B cell (primary cell): Measurements from ENCODE around the gene CLDN11. TPM values are rescaled to one million over a fixed set of nuclear protein-coding genes. Genes with fewer than 3 reads are reported as not detected.

Experiments used
- ATAC-seq: fragments of 200-7000 bp; cut with Tn5 transposase; one replicate; pipeline ENCODE4 v1.10.0; 2021; ENCODE audit warnings: low read depth, mild to moderate bottlenecking, moderate number of reproducible peaks, moderate library complexity
- CTCF ChIA-PET: fragments of 350-600 bp; sonication (Branson Sonifier 250); formaldehyde crosslinking; loops from one replicate; lab custom pipeline; 2021; ENCODE audit warnings: antibody characterized with exemption, inconsistent platforms; lab: Charles Lee
- POLR2A ChIA-PET: fragments of 350-600 bp; sonication (Branson Sonifier 250); formaldehyde crosslinking; loops from one replicate; lab custom pipeline; 2021; ENCODE audit warnings: antibody characterized with exemption; lab: Charles Lee
- DNase-seq: peaks from one replicate; pipeline ENCODE4 v3.0.0; 2013
- H2AFZ ChIP-seq: 2 replicates; pipeline ENCODE4 v1.6.1; 2012; ENCODE audit warnings: mild to moderate bottlenecking, low read depth, low read length; ENCODE audit not compliant: insufficient read depth, poor library complexity, severe bottlenecking
- H3K27ac ChIP-seq, 2 donors: 1 replicate in 1 of 2; 2 replicates in 1 of 2; pipeline ENCODE4 v1.5.1; 2012 to 2013; ENCODE audit warnings: low read length in 2 of 2, mild to moderate bottlenecking in 2 of 2, moderate library complexity in 1 of 2
- H3K27me3 ChIP-seq, 4 experiments: fragments of 200-600 bp in 1 of 4; sonication (generic) in 1 of 4; replicated peaks in 1 of 4; 1 replicate in 2 of 4; 2 replicates in 2 of 4; pipeline versions ENCODE4 v1.6.1 to v1.7.0; 2013 to 2016; ENCODE audit warnings: low read length in 3 of 4, mild to moderate bottlenecking in 2 of 4, mixed read lengths in 1 of 4, moderate library complexity in 1 of 4; ENCODE audit not compliant: insufficient read depth in 4 of 4, control insufficient read depth in 3 of 4; ENCODE audit errors: control extremely low read depth in 1 of 4
- H3K36me3 ChIP-seq, 2 experiments: replicated peaks in 1 of 2; 1 replicate in 1 of 2; 2 replicates in 1 of 2; pipeline versions ENCODE4 v1.6.1 to v1.7.1; 2013; ENCODE audit warnings: low read length in 1 of 2; ENCODE audit not compliant: insufficient read depth in 2 of 2, control insufficient read depth in 1 of 2; ENCODE audit errors: control extremely low read depth in 1 of 2, extremely low read depth in 1 of 2
- H3K4me1 ChIP-seq, 2 donors: fragments of 200-600 bp in 1 of 2; sonication (generic) in 1 of 2; 1 replicate in 1 of 2; 2 replicates in 1 of 2; pipeline versions ENCODE4 v1.5.1 to v1.6.1; 2013 to 2017; ENCODE audit warnings: low read length in 2 of 2; ENCODE audit not compliant: control insufficient read depth in 2 of 2, insufficient read depth in 2 of 2
- H3K4me2 ChIP-seq: replicated peaks from 2 replicates; pipeline ENCODE3; 2012; ENCODE audit warnings: mild to moderate bottlenecking, low read depth, low read length; ENCODE audit not compliant: poor library complexity, severe bottlenecking
- H3K4me3 ChIP-seq, 5 experiments: fragments of 200-600 bp in 1 of 5; sonication (generic) in 1 of 5; 1 replicate in 3 of 5; 2 replicates in 2 of 5; pipeline versions ENCODE4 v1.5.1 to v1.7.0; 2011 to 2016; ENCODE audit warnings: low read length in 4 of 5, mild to moderate bottlenecking in 4 of 5, low read depth in 2 of 5, control low read depth in 1 of 5, moderate library complexity in 1 of 5; ENCODE audit not compliant: insufficient read depth in 1 of 5; ENCODE audit errors: control extremely low read depth in 1 of 5, extremely low read depth in 1 of 5
- H3K79me2 ChIP-seq: fragments of 200-600 bp; sonication (generic); one replicate; pipeline ENCODE4 v1.6.0; 2016; ENCODE audit warnings: low read length; ENCODE audit not compliant: control insufficient read depth, insufficient read depth
- H3K9ac ChIP-seq: fragments of 200-600 bp; sonication (generic); 2 replicates; pipeline ENCODE4 v1.6.1; 2017; ENCODE audit warnings: mild to moderate bottlenecking, low read length, moderate library complexity
- H3K9me3 ChIP-seq, 3 donors: one replicate each; pipeline versions ENCODE4 v1.6.1 to v1.7.1; 2013; ENCODE audit warnings: low read length in 2 of 3; ENCODE audit not compliant: control insufficient read depth in 2 of 3, insufficient read depth in 1 of 3; ENCODE audit errors: control extremely low read depth in 1 of 3
- H4K20me1 ChIP-seq: 2 replicates; pipeline ENCODE4 v1.6.0; 2012; ENCODE audit warnings: mild to moderate bottlenecking, low read length; ENCODE audit not compliant: insufficient read depth, control insufficient read depth, poor library complexity, severe bottlenecking
- H3K27ac Mint-ChIP-seq: one replicate; pipeline ENCODE4 v1.8.0; 2021; ENCODE audit warnings: mixed read lengths
- H3K27me3 Mint-ChIP-seq: one replicate; pipeline ENCODE4 v1.8.0; 2021; ENCODE audit warnings: mixed read lengths
- H3K4me1 Mint-ChIP-seq: one replicate; pipeline ENCODE4 v1.8.0; 2021; ENCODE audit warnings: mixed read lengths
- H3K4me3 Mint-ChIP-seq: one replicate; pipeline ENCODE4 v1.8.0; 2021; ENCODE audit warnings: mixed read lengths
- H3K9me3 Mint-ChIP-seq: one replicate; pipeline ENCODE4 v1.8.0; 2022; ENCODE audit warnings: mixed read lengths; ENCODE audit not compliant: insufficient read depth
- EZH2 ChIP-seq: IDR thresholded peaks from 2 replicates; pipeline ENCODE4 v1.6.1; 2012; ENCODE audit warnings: borderline replicate concordance, low read depth, mild to moderate bottlenecking, moderate library complexity, low read length; ENCODE audit not compliant: insufficient read depth, poor library complexity, severe bottlenecking
- WGBS: methylation state at CpG from one replicate; pipeline ENCODE4 v1.1.5; 2013; ENCODE audit warnings: missing lambda C conversion rate; ENCODE audit not compliant: insufficient coverage; 5-methylcytosine and 5-hydroxymethylcytosine counted together
- intact Hi-C: fragments of 100-400 bp; cut with micrococcal nuclease; formaldehyde crosslinking; loops from one replicate; pipeline ENCODE4 v1.10.0; 2022
- polyA plus RNA-seq: library from polyadenylated mRNA; depleted of rRNA; stranded (reverse); fragments of >200 nt; gene quantifications from 2 replicates; pipeline ENCODE4 v1.2.3, GENCODE V29; 2012
- total RNA-seq, 2 donors: library from RNA; stranded (reverse); fragments of 120-200 nt in 1 of 2; gene quantifications; 1 replicate in 1 of 2; 2 replicates in 1 of 2; pipeline versions ENCODE4 v1.2.3 to v1.2.4, GENCODE V29; 2013 to 2022
- TF ChIP-seq, protein P1 (sequence below): fragments of 200-600 bp; IDR thresholded peaks from one replicate; pipeline ENCODE4 v1.8.0; 2022; ENCODE audit warnings: antibody characterized with exemption, mild to moderate bottlenecking

The CLDN11 gene
- total and polyA plus RNA-seq, 2 donors (not counting 1 experiment from before 2014, with no cell fraction given): 0.25 to 0.52 TPM

DNA sequence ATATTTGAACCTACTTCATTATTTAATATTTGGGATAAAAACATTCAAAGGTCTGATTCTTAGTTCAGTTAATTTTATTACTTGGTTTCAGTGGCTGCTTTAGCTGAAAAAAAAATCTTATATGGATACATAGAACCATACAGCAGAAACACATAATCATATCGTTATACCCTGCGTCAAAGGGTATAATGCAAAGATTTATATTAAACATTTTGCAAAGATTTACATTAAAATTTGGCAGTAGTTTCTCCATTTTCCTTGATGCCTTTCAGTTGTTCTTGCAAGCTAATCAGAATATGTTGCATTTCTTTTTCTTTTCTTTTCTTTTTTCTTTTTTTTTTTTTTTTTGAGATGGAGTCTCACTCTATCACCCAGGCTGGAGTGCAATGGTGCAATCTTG lies 31.4 kb downstream of the CLDN11 start:
- ChIA-PET CTCF (interaction anchor here (0.6 kb wide), 1 partner anchor 76 kb away, joined by 3 read pairs; no protein-coding TSS in a partner anchor), POLR2A (no interaction called here)
- H3K4me3 Mint-ChIP-seq: no peak overlapping the region
- TF ChIP-seq, protein P1, sequence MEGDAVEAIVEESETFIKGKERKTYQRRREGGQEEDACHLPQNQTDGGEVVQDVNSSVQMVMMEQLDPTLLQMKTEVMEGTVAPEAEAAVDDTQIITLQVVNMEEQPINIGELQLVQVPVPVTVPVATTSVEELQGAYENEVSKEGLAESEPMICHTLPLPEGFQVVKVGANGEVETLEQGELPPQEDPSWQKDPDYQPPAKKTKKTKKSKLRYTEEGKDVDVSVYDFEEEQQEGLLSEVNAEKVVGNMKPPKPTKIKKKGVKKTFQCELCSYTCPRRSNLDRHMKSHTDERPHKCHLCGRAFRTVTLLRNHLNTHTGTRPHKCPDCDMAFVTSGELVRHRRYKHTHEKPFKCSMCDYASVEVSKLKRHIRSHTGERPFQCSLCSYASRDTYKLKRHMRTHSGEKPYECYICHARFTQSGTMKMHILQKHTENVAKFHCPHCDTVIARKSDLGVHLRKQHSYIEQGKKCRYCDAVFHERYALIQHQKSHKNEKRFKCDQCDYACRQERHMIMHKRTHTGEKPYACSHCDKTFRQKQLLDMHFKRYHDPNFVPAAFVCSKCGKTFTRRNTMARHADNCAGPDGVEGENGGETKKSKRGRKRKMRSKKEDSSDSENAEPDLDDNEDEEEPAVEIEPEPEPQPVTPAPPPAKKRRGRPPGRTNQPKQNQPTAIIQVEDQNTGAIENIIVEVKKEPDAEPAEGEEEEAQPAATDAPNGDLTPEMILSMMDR: no peak
- no peak for TF ChIP-seq EZH2
- Histone ChIP-seq H3K9ac (no peak overlapping the region), H3K4me3 (no peak overlapping the region), H4K20me1 (no peaks in the 10 kb centered on the region), H3K9me3 (no peaks in the 10 kb centered on the region), H3K4me1 (no peaks in the 10 kb centered on the region), H3K79me2 (no peaks in the 10 kb centered on the region), H3K27ac (no peak overlapping the region), H3K27me3 (no peaks in the 10 kb centered on the region), H3K36me3 (no peaks in the 10 kb centered on the region), H2AFZ (no peak overlapping the region), H3K4me2 (no peak overlapping the region)
- WGBS: no CpG with 5 or more reads among the region's 2 CpGs
- peaks cover 14% of the 10 kb centered on the region for H3K27me3 Mint-ChIP-seq
- intact Hi-C loops: no loop called here
- ATAC-seq: no peak
- H3K9me3 Mint-ChIP-seq: no peaks in the 10 kb centered on the region
- H3K27ac Mint-ChIP-seq: no peak overlapping the region
- no peaks in the 10 kb centered on the region for H3K4me1 Mint-ChIP-seq
- DNase-seq: no peak

DNA sequence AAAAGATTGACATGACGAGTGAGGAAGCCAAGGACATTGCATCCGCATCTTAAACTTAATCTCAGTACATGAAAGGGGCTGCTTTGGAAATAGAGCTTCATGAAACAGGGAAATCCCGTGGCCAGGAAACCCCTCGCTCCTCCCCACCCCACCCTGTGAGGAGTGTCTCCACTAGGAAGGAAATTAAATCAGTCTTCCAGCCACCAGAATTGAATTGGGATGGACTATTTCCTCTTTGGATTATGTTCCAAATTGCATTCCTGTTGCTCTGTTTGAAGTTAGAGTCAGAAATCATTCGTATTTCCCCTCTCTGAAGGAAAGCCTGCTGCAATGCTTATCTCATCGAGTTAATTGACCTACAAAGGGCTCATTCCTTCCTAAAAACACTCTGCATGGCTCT lies 35.8 kb downstream of the CLDN11 start:
- DNase-seq (no peak), ATAC-seq (no peak)
- H3K4me3 Mint-ChIP-seq: no peak overlapping the region
- CTCF ChIA-PET: interaction anchor here (1.4 kb wide), 1 partner anchor 145 kb away, joined by 4 read pairs; no protein-coding TSS in a partner anchor
- Histone ChIP-seq H3K36me3 (no peaks in the 10 kb centered on the region), H3K9me3 (peaks cover 0 to 3% (median 0%) of the 10 kb centered on the region in 3 donors), H3K27me3 (no peaks in the 10 kb centered on the region), H3K4me2 (no peak overlapping the region), H3K4me1 (no peaks in the 10 kb centered on the region), H2AFZ (no peak overlapping the region), H3K27ac (no peak overlapping the region), H3K4me3 (no peak overlapping the region), H3K9ac (no peak overlapping the region), H3K79me2 (no peaks in the 10 kb centered on the region), H4K20me1 (no peaks in the 10 kb centered on the region)
- TF ChIP-seq, protein P1: no peak
- no peak for TF ChIP-seq EZH2
- WGBS: 100% methylated on average over 1 of the region's 6 CpGs
- intact Hi-C loops: no loop called here
- POLR2A ChIA-PET: no interaction called here
- peaks cover 27% of the 10 kb centered on the region for H3K27me3 Mint-ChIP-seq
- H3K4me1 Mint-ChIP-seq: no peaks in the 10 kb centered on the region
- no peaks in the 10 kb centered on the region for H3K9me3 Mint-ChIP-seq
- no peak overlapping the region for H3K27ac Mint-ChIP-seq
